ENCODE results near the gene RPS25. TPM values are rescaled to one million over a fixed set of nuclear protein-coding genes. Genes with fewer than 3 reads are reported as not detected.

RPS25 gene
- total and polyA plus RNA-seq, 10 of the 15 experiments (the other 5 are each of a cell fraction or from before 2014, with no cell fraction given): 886 to 3,746 (median 3,066) TPM

DNA sequence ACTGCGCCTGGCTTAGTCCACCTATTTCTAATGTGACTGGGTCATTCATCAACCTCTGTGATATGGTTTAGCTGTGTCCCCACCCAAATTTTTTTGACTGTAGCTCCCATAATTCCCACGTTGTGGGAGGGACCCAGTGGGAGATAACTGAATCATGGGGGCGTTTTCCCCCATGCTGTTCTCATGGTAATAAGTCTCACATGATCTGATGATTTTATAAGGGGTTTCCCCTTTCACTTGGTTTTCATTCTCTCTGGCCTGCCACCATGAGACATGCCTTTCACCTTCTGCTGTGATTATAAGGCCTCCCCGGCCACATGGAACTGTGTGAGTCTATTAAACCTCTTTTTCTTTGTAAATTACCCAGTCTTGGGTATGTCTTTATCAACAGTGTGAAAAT, 11.5 kb downstream of the RPS25 start:
- no peaks in the 10 kb centered on the region for H3K4me1 ChIP-seq (ENCODE audit: control insufficient read depth, insufficient read depth, low read length)
- ChIA-PET CTCF (interaction anchor here (0.6 kb wide), 1 partner anchor 204 kb away, joined by 5 read pairs; no protein-coding TSS in a partner anchor), RAD21 (ENCODE audit: unreplicated experiment) (no interaction called here), SMC1A (ENCODE audit: uncharacterized antibody, unreplicated experiment) (no interaction called here), POLR2A (no interaction called here)
- FAIRE-seq: no peak
- no peak overlapping the region for H3K4me2 ChIP-seq (ENCODE audit: control insufficient read depth, insufficient read depth)
- H3K4me3 ChIP-seq: no peak overlapping the region
- no peak overlapping the region for H2AFZ ChIP-seq (ENCODE audit: control insufficient read depth, low read depth, low read length)
- DNase-seq (ENCODE audit: low read depth, low spot score): no peak
- ATAC-seq: no peak
- no peaks in the 10 kb centered on the region for H4K20me1 ChIP-seq (ENCODE audit: control insufficient read depth, insufficient read depth)
- TF ChIP-seq RB1 (IDR thresholded peaks at IDR 0.05; ENCODE audit: borderline replicate concordance) (no peak), ZNF24 (IDR thresholded peaks at IDR 0.05) (no peak), TAF1 (IDR thresholded peaks at IDR 0.05; ENCODE audit: borderline replicate concordance, low read depth, low read length) (no peak), RAD21 (IDR thresholded peaks at IDR 0.05; ENCODE audit: insufficient read depth, low read depth, low read length) (no peak)
- intact Hi-C loops (cut with micrococcal nuclease; ENCODE audit: unreplicated experiment) (no loop called here), in situ Hi-C loops (cut with MboI) (no loop called here)
- H3K79me2 ChIP-seq (ENCODE audit: control insufficient read depth, insufficient read depth, low read length): no peaks in the 10 kb centered on the region
- no TSS peak for BruUV-seq (replicated peaks)
- H3K36me3 ChIP-seq (ENCODE audit: control insufficient read depth in 2 of 2, insufficient read depth in 2 of 2, low read length in 1 of 2): peaks cover 2 to 3% of the 10 kb centered on the region in 2 experiments; a peak in 3 of 4 replicates
- 84% methylated on average over 4 of the region's 4 CpGs for WGBS (ENCODE audit: insufficient coverage, insufficient replicate concordance, low lambda C conversion rate, missing lambda C conversion rate)
- H3K27ac ChIP-seq (ENCODE audit: control insufficient read depth, insufficient read depth): no peak overlapping the region
- no peaks in the 10 kb centered on the region for H3K27me3 ChIP-seq (replicated peaks in 1 of 2; ENCODE audit: control insufficient read depth in 2 of 2, insufficient read depth in 2 of 2, low read length in 1 of 2)
- H3K9ac ChIP-seq (ENCODE audit: control insufficient read depth, insufficient read depth, low read length): no peak overlapping the region
- no peaks in the 10 kb centered on the region for H3K9me3 ChIP-seq (replicated peaks; ENCODE audit: control insufficient read depth, insufficient read depth, low read length)

DNA sequence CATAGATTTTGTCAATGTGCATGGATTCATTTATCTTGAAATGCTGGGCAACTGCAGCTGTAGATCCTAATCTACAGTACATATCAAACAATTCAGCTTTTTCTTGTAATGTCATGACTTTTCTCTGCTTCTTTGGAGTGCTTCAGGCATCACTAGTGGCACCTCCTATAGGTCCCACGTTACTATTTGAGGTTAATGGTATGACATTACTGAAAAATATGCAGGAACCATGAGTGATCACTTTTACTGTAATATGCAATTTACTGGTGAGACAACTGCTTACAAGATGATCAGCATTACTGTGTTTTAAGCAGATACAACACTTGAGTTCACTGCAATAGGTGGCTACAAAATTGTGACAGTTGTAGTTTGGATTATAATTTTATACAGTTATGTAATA, 17.2 kb downstream of the RPS25 start:
- ChIA-PET CTCF (no interaction called here), RAD21 (ENCODE audit: unreplicated experiment) (no interaction called here), SMC1A (ENCODE audit: uncharacterized antibody, unreplicated experiment) (interaction anchor here (1.2 to 5.7 kb wide), 2 partner anchors 17 to 28 kb away, joined by 3 to 26 read pairs; partner anchors contain the start of genes RPS25 and TRAPPC4), POLR2A (interaction anchor here (1.1 kb wide), 1 partner anchor 17 kb away, joined by 5 read pairs; the partner anchor contains the start of gene RPS25)
- ATAC-seq (no peak), DNase-seq (ENCODE audit: low read depth, low spot score) (no peak), FAIRE-seq (no peak)
- no peak overlapping the region for H3K4me3 ChIP-seq
- no peaks in the 10 kb centered on the region for H3K27me3 ChIP-seq (replicated peaks in 1 of 2; ENCODE audit: control insufficient read depth in 2 of 2, insufficient read depth in 2 of 2, low read length in 1 of 2)
- no peaks in the 10 kb centered on the region for H4K20me1 ChIP-seq (ENCODE audit: control insufficient read depth, insufficient read depth)
- H3K4me2 ChIP-seq (ENCODE audit: control insufficient read depth, insufficient read depth): no peak overlapping the region
- 0 out of 4 replicates have a peak, but pooled peaks cover 0 to 2% of the 10 kb centered on the region in 2 experiments for H3K36me3 ChIP-seq (ENCODE audit: control insufficient read depth in 2 of 2, insufficient read depth in 2 of 2, low read length in 1 of 2)
- H3K9me3 ChIP-seq (replicated peaks; ENCODE audit: control insufficient read depth, insufficient read depth, low read length): no peaks in the 10 kb centered on the region
- H2AFZ ChIP-seq (ENCODE audit: control insufficient read depth, low read depth, low read length): no peak overlapping the region
- in situ Hi-C loops (cut with MboI): no loop called here
- intact Hi-C loops (cut with micrococcal nuclease; ENCODE audit: unreplicated experiment): loop anchor here (1.0 kb wide), 1 partner anchor 13 kb away; no protein-coding TSS in a partner anchor
- no TSS peak for BruUV-seq (replicated peaks)
- WGBS (ENCODE audit: insufficient coverage, insufficient replicate concordance, low lambda C conversion rate, missing lambda C conversion rate): 50% methylated on average over 1 of the region's 1 CpG
- H3K4me1 ChIP-seq (ENCODE audit: control insufficient read depth, insufficient read depth, low read length): no peaks in the 10 kb centered on the region; the same call in none of the 2 replicates
- peaks cover 24% of the 10 kb centered on the region for H3K79me2 ChIP-seq (ENCODE audit: control insufficient read depth, insufficient read depth, low read length)
- no peak overlapping the region for H3K9ac ChIP-seq (ENCODE audit: control insufficient read depth, insufficient read depth, low read length)
- H3K27ac ChIP-seq (ENCODE audit: control insufficient read depth, insufficient read depth): no peak overlapping the region
- TF ChIP-seq FOXK2 (IDR thresholded peaks at IDR 0.05) (no peak), TARDBP (IDR thresholded peaks at IDR 0.05; ENCODE audit: borderline replicate concordance) (no peak), GATAD2B (conservative IDR thresholded peaks at IDR 0.05; ENCODE audit: low read depth) (no peak), ZNF622 (IDR thresholded peaks at IDR 0.05) (no peak), BCL11A (IDR thresholded peaks at IDR 0.05; ENCODE audit: low read depth, low read length) (no peak), SMARCA5 (IDR thresholded peaks at IDR 0.05) (no peak), STAT3 (IDR thresholded peaks at IDR 0.05; ENCODE audit: low read depth, low read length) (no peak)
- TF ChIP-seq, protein P1, sequence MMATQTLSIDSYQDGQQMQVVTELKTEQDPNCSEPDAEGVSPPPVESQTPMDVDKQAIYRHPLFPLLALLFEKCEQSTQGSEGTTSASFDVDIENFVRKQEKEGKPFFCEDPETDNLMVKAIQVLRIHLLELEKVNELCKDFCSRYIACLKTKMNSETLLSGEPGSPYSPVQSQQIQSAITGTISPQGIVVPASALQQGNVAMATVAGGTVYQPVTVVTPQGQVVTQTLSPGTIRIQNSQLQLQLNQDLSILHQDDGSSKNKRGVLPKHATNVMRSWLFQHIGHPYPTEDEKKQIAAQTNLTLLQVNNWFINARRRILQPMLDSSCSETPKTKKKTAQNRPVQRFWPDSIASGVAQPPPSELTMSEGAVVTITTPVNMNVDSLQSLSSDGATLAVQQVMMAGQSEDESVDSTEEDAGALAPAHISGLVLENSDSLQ (IDR thresholded peaks at IDR 0.05): no peak
- TF ChIP-seq, protein P2, sequence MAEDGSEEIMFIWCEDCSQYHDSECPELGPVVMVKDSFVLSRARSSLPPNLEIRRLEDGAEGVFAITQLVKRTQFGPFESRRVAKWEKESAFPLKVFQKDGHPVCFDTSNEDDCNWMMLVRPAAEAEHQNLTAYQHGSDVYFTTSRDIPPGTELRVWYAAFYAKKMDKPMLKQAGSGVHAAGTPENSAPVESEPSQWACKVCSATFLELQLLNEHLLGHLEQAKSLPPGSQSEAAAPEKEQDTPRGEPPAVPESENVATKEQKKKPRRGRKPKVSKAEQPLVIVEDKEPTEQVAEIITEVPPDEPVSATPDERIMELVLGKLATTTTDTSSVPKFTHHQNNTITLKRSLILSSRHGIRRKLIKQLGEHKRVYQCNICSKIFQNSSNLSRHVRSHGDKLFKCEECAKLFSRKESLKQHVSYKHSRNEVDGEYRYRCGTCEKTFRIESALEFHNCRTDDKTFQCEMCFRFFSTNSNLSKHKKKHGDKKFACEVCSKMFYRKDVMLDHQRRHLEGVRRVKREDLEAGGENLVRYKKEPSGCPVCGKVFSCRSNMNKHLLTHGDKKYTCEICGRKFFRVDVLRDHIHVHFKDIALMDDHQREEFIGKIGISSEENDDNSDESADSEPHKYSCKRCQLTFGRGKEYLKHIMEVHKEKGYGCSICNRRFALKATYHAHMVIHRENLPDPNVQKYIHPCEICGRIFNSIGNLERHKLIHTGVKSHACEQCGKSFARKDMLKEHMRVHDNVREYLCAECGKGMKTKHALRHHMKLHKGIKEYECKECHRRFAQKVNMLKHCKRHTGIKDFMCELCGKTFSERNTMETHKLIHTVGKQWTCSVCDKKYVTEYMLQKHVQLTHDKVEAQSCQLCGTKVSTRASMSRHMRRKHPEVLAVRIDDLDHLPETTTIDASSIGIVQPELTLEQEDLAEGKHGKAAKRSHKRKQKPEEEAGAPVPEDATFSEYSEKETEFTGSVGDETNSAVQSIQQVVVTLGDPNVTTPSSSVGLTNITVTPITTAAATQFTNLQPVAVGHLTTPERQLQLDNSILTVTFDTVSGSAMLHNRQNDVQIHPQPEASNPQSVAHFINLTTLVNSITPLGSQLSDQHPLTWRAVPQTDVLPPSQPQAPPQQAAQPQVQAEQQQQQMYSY (CRISPR knock-in tag; IDR thresholded peaks at IDR 0.05): no peak
